Gastroesophageal sphincter (tissue), 4 donors: ENCODE measurements around the gene MCFD2. TPM values are rescaled to one million over a fixed set of nuclear protein-coding genes. Genes with fewer than 3 reads are reported as not detected.

Experiments
- ATAC-seq: fragments of 150-250 bp; one replicate; pipeline ENCODE4 v1.9.1; 2016; ENCODE audit warnings: mild to moderate bottlenecking, moderate library complexity
- H3K27ac ChIP-seq, 4 donors: fragments of 200-600 bp; sonication (generic) in 3 of 4; 1 replicate in 3 of 4; 2 replicates in 1 of 4; pipeline ENCODE4 v1.5.1; 2016 to 2019
- H3K27me3 ChIP-seq: fragments of 200-600 bp; sonication (generic); one replicate; pipeline ENCODE4 v1.5.1; 2019
- H3K36me3 ChIP-seq, 2 donors: fragments of 200-600 bp; sonication (generic); one replicate each; pipeline ENCODE4 v1.5.1; 2019; ENCODE audit warnings: control low read depth in 1 of 2
- H3K4me1 ChIP-seq, 3 donors: fragments of 200-600 bp; sonication (generic); 1 replicate in 2 of 3; 2 replicates in 1 of 3; pipeline ENCODE4 v1.5.1; 2016 to 2019; ENCODE audit warnings: control low read depth in 2 of 3
- H3K4me3 ChIP-seq, 2 donors: fragments of 200-600 bp; sonication (generic); one replicate each; pipeline ENCODE4 v1.5.1; 2019; ENCODE audit warnings: mild to moderate bottlenecking in 1 of 2, moderate library complexity in 1 of 2
- H3K9me3 ChIP-seq, 3 donors: fragments of 200-600 bp; sonication (generic); one replicate each; pipeline ENCODE4 v1.5.1; 2017 to 2019; ENCODE audit warnings: control low read depth in 2 of 3
- CTCF ChIP-seq, 4 experiments: fragments of 200-600 bp in 2 of 4; fragments of 450-650 bp in 2 of 4; sonication (generic) in 1 of 4; IDR thresholded peaks; one replicate each; pipeline ENCODE4 v1.5.1; 2017 to 2019; ENCODE audit warnings: antibody characterized with exemption in 4 of 4, mild to moderate bottlenecking in 2 of 4, moderate library complexity in 2 of 4
- EP300 ChIP-seq: sonication (generic); formaldehyde crosslinking; IDR thresholded peaks from one replicate; pipeline ENCODE4 v1.6.1; 2017; ENCODE audit warnings: antibody characterized with exemption, mild to moderate bottlenecking
- POLR2A ChIP-seq, 2 donors: fragments of 450-650 bp; IDR thresholded peaks; one replicate each; pipeline ENCODE4 v1.6.1; 2017; ENCODE audit warnings: antibody characterized with exemption in 2 of 2, mild to moderate bottlenecking in 2 of 2, moderate library complexity in 1 of 2
- POLR2AphosphoS5 ChIP-seq: sonication (generic); formaldehyde crosslinking; IDR thresholded peaks from one replicate; pipeline ENCODE4 v1.6.1; 2017; ENCODE audit warnings: antibody characterized with exemption
- WGBS, 2 donors: methylation state at CpG; one replicate each; pipeline ENCODE4 v1.1.5; 2018; ENCODE audit warnings: low coverage in 1 of 2; 5-methylcytosine and 5-hydroxymethylcytosine counted together
- total RNA-seq, 4 donors: library from RNA; depleted of rRNA; stranded (reverse); fragments of >200 nt; gene quantifications; one replicate each; pipeline ENCODE4 v1.1.0, GENCODE V29; 2016

The MCFD2 gene
- total RNA-seq, 4 donors from 2014 or later: 81.7 to 89.5 (median 85.4) TPM

- Histone ChIP-seq H3K9me3 (no peaks in the 10 kb centered on the region), H3K27me3 (no peaks in the 10 kb centered on the region), H3K27ac (peak overlapping the region in 3 of 4 donors; percentile 25 to 48 (median 38)), H3K4me3 (no peak overlapping the region), H3K36me3 (no peaks in the 10 kb centered on the region), H3K4me1 (peaks cover 2 to 65% (median 29%) of the 10 kb centered on the region in 3 donors)
- 73 to 75% methylated on average over 6 to 8 of the region's 10 CpGs for WGBS, 2 donors
- ATAC-seq: no peak
- no peak for TF ChIP-seq CTCF (IDR thresholded peaks at IDR 0.05)
- TF ChIP-seq POLR2A (IDR thresholded peaks at IDR 0.05): no peak
- no peak for TF ChIP-seq POLR2AphosphoS5
- no peak for TF ChIP-seq EP300
Measured at GRCh38 chr2:46874236-46874929, 41.2 kb downstream of the MCFD2 start.

- no CpG with 5 or more reads among the region's 5 CpGs for WGBS, 2 donors
- peak; percentile 82 for ATAC-seq
- H3K4me3 ChIP-seq: no peak overlapping the region
- TF ChIP-seq POLR2AphosphoS5 (peak; percentile 79), POLR2A (IDR thresholded peaks at IDR 0.05) (no peak)
- peak overlapping the region in 3 of 4 donors; percentile 38 to 55 (median 51) for H3K27ac ChIP-seq
- no peaks in the 10 kb centered on the region for H3K9me3 ChIP-seq
- no peaks in the 10 kb centered on the region for H3K36me3 ChIP-seq
- H3K27me3 ChIP-seq: no peaks in the 10 kb centered on the region
- peaks cover 2 to 59% (median 29%) of the 10 kb centered on the region in 3 donors for H3K4me1 ChIP-seq
Measured at GRCh38 chr2:46873604-46874068, 42.0 kb downstream of the MCFD2 start.

GRCh38 chr2:46872902-46873603, 42.6 kb downstream of the MCFD2 start:
- Histone ChIP-seq H3K4me3 (no peak overlapping the region), H3K36me3 (no peaks in the 10 kb centered on the region), H3K9me3 (no peaks in the 10 kb centered on the region), H3K27ac (peak overlapping the region in 3 of 4 donors; percentile 38 to 55 (median 51)), H3K27me3 (no peaks in the 10 kb centered on the region), H3K4me1 (peaks cover 2 to 53% (median 29%) of the 10 kb centered on the region in 3 donors)
- WGBS, 2 donors: 93 to 100% methylated on average over 2 to 3 of the region's 4 CpGs
- peak; percentile 26 for ATAC-seq
- TF ChIP-seq POLR2A (IDR thresholded peaks at IDR 0.05): no peak
- no peak for TF ChIP-seq POLR2AphosphoS5
- TF ChIP-seq EP300: no peak
- no peak for TF ChIP-seq CTCF (IDR thresholded peaks at IDR 0.05)

GRCh38 chr2:46871976-46872381, 43.6 kb downstream of the MCFD2 start:
- Histone ChIP-seq H3K4me1 (peaks cover 2 to 47% (median 26%) of the 10 kb centered on the region in 3 donors), H3K27me3 (no peaks in the 10 kb centered on the region), H3K4me3 (no peak overlapping the region), H3K36me3 (no peaks in the 10 kb centered on the region), H3K27ac (no peak overlapping the region), H3K9me3 (no peaks in the 10 kb centered on the region)
- no peak for ATAC-seq
- WGBS, 2 donors: 90 to 96% methylated on average over 3 to 4 of the region's 6 CpGs
- no peak for TF ChIP-seq POLR2AphosphoS5
- no peak for TF ChIP-seq POLR2A (IDR thresholded peaks at IDR 0.05)
- TF ChIP-seq EP300: no peak
- no peak for TF ChIP-seq CTCF (IDR thresholded peaks at IDR 0.05)

GRCh38 chr2:46870051-46870839, 45.4 kb downstream of the MCFD2 start:
- no peak overlapping the region for H3K4me3 ChIP-seq
- ATAC-seq: no peak
- H3K9me3 ChIP-seq: no peaks in the 10 kb centered on the region
- no peak overlapping the region for H3K27ac ChIP-seq
- no peaks in the 10 kb centered on the region for H3K36me3 ChIP-seq
- TF ChIP-seq POLR2A (IDR thresholded peaks at IDR 0.05) (no peak), CTCF (IDR thresholded peaks at IDR 0.05) (no peak), POLR2AphosphoS5 (no peak), EP300 (no peak)
- H3K4me1 ChIP-seq: peaks cover 2 to 37% (median 18%) of the 10 kb centered on the region in 3 donors
- 97 to 100% methylated on average over 1 to 5 of the region's 8 CpGs for WGBS, 2 donors
- H3K27me3 ChIP-seq: no peaks in the 10 kb centered on the region
